Bone marrow (tissue), 2 donors: Measurements from ENCODE around the gene BCR.
"Not testable (repeated sequence)": the region's sequence is repeated elsewhere in the genome, so short reads cannot be mapped to it uniquely, and the experiment has no call there.

ENCODE experiments used
- DNase-seq, 2 donors: peaks; one replicate each; lab custom pipeline; 2025; lab: John Stamatoyannopoulos, UW

Gene BCR

DNA sequence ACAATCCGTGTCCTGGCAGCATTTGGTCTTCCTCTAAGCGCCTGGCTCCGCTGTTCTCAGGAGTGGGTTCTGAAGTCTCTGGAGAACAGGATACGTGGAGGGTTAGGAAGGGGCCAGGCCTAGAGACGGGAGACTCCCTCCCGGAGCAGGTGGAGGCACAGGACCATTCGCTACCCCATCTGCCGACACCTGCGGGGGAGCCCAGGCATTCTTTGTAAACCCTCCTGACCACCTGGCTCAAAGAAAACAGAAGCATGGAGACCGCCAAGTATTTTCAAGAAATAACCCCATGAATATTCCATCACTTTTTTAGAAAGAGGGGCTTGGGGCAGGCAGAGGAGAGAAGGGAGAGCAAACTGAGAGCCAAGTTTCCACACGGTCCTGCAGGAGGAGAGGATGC, 136.3 kb downstream of the BCR start:
- DNase-seq = not testable (repeated sequence)

DNA sequence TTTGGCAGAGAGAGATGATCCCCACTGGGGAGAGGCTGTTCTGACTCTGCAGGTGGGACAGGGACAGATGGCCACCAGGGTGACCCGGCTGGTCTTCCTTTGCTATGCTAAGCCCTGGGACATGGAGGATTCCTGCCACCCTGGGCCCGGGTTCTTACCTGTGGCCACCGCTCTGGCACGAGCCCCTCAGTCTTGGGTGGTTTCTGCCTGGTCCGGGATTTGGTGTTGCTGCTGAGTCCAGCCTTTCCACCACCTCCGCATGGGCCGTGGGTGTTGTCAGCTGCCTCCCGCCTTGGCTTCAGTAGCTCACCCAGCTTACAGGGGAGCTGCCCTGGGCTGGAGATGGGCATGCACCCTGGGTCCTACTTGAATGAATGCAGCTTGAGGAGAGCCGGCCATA, 138.0 kb downstream of the BCR start:
- DNase-seq = not testable (repeated sequence)

DNA sequence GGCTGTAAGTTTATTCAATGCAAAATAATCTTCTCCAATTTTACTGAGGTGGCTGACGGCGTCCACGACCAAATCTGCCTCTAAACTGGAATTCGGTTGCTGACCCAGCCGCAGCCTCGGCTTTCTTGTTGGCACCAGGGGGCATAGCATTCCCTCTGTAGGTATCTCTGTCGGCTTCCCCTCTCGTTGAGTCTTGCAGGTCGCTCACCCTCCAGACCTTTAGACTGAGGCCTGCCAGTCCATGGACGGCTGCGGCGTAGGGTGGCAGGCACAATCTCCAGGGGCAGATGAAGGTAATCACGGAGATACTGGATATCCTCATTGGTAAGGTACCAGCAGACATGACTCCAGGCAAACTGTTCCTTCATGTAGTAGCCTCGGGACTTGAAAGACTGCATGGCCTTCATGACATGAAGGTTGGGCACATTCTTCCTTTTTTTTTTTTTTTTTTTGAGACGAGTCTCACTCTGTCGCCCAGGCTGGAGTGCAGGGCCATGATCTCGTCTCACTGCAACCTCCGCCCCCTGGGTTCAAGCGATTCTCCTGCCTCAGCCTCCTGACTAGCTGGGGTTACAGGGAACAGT, 142.3 kb downstream of the BCR start:
- DNase-seq = not testable (repeated sequence)

DNA sequence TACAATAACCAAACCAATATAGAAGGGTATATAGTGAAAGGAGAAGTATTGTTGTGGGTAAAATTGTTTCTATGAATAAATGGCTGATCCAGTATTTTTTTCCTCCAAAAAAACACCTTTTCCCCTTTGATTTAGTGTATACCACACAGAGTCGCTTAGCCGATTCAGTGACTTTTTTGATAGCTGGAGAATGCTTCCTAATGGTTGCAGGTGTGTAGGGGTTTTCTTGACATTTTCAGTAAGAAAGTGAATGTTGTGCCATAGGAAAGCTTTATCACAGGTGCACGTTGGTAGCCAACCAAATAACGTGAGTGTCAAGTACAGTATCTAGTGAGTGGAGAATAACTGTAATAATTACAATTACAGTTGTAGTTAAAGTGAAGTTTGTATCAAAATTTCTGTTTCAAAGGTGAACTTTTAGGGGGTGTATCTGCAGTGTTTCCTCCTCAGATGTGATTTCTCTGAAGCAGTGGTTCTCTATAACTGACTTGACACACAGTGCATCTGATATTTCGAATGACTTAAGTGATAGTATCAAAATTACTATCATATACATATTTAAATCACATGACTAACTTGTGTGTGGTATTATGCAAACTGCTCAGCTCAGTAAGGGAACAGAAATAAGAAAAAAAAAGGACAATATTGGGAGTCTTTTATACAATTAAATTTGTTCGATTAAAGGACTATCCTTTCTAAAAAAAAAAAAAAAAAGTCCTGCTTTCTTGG, 143.8 kb downstream of the BCR start:
- DNase-seq = not testable (repeated sequence)

DNA sequence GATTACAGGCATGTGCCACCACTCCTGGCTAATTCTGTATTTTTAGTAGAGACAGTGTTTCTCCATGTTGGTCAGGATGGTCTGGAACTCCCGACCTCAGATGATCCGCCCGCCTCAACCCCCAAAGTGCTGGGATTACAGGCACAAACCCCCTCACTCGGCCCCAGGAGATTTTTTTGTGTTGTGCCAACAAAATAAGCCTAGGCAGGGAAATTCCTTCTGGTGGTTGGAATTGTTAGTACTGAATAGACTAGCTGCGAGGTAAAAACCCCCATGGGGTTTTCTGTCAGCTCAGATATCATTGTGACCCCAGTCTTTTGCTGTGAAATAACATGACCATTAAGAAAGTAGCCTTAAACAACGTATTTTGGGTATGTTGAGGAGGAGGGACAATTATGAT, 144.9 kb downstream of the BCR start:
- DNase-seq = no peak

DNA sequence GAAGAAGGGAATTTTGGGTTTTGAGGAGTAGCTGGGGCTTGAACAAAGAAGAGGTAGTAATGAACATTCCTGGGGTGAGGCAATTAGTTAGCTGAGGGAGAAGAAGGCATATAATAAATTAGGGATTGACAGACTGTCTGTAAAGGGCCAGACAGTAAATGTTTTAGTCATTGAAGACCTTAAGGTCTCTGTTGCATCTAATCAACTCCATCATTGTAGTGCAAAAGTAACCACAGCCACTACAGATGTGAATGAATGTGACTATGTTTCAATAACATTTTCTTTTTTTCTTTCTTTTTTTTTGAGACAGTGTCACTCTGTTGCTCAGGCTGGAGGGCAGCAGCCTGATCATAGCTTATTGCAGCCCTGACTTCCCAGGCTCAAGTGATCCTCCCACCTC, 153.5 kb downstream of the BCR start:
- not testable (repeated sequence) for DNase-seq

DNA sequence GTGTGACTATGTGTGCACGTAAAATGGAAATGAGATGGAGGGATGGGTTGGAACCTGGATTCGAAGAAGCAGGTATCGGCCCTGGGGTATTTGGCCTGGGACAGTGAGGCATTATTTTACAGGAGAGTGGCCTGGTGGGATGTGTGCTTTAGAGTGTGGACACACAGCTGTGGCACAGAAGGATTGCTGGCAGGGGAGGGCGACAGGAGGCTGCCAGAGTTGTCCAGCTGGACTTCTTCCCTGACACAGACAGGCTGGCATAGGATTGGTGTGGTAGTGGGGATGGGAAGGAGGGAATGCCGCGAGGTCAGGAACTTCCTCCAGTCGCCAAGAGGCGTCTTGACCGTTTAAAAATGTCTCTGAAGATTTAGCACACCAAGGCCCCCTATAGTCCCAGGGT, 157.4 kb downstream of the BCR start:
- not testable (repeated sequence) for DNase-seq

DNA sequence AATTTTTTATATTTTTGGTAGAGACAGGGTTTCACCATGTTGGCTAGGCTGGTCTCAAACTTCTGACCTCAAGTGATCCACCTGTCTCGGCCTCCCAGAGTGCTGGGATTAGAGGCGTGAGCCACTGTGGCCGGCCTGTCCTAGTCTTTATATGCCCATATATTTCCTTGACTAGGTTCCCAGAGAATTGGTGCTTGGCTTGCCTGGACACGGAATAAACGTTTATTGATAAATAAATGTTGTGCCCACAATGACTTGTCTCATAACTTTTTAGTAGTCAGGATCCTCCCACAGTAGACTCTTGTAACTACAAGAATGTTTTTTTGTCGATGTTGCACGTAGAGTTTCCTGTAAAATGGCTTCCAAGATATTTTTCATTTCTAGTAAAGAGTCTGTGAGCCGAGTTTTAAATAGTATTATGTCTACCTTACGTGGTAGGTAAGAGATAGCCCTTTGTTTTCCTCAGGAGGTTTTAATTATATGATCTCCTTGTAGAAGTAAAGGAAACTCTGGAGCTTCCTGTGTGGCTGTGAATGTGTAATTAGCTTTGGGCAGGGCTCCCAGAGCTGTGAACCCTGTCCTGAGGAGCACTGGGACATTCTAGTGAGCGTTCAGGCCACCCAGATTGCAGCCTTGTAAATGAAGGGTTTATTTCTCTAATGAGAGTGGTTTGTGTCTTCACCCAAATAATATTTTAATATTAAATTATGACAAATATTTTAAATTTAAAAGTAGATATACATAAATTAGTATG, 161.8 kb downstream of the BCR start:
- not testable (repeated sequence) for DNase-seq

DNA sequence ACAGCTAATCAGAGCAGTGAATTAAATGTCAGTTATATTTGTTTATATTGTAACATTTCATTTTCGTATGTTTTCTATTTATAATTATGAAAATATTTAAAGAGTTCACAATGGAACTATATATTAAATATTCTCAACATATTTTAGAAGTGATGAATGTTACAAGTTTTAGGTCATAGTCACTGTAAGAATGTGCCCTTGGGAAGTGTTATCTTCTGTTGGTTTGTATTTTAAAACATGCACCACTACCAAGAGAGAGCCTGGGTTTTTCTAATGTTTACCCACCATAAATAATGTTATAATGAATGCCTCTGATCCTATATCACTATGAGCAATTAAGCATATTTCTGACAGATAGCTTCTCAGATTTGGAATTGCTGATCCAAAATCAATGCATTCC, 171.0 kb downstream of the BCR start:
- DNase-seq = no peak

DNA sequence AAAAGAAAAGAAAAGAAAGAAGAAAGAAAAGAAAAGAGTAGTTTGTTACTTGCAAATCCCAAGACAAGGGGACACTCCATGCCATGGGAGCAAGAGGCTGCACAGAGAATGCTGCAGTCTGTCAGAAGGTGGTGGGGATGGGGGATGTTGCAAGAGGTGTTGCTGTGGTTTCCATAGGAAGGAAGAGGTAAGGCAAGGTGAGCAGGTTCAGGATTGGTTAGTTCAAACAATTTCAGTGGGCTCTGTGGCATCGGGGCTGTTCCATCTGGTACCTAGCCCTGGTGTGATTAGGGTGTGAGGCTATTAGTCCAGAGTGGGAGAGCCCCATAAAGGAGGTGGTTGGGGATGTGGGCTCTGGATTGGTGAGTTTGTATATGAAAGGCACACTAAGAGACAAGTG, 172.7 kb downstream of the BCR start:
- DNase-seq = no peak

DNA sequence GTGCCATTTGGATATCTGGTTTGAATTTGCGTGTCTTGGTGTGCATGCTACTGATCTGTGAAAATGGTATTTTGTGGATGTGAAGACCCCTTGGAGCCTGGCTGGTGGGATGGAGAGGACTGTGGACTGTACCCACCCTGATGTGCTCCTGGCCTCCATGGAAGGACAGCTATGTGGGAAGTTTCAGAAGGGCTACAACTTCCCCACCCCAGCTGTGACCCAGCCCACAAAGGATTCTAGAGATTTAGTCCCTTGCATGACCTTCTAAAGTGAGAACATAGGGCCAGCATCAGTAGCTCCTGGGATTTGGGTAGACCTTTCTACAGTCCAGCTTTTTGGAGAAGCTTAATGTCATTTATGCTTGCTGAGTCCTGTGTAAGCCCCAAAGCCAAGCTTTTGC, 173.4 kb downstream of the BCR start:
- no peak for DNase-seq

DNA sequence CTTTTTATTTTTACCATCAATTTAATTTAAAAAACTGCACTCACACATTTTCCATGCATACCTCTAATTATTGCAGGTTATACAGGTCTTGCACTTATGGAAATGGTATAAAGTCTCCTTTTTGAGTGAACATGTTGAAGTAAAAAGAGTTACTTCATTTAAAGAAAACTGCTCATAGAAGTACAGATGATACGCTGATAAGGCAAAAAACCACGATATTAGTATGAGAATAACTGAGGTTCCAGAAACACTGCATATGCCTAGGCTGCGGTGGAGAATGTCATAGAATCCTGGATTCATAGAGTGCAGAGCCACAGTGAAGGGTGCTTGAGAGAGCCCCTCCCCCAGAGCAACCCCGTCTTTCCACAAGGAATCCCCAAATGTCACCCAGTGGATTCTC, 175.8 kb downstream of the BCR start:
- DNase-seq = no peak

DNA sequence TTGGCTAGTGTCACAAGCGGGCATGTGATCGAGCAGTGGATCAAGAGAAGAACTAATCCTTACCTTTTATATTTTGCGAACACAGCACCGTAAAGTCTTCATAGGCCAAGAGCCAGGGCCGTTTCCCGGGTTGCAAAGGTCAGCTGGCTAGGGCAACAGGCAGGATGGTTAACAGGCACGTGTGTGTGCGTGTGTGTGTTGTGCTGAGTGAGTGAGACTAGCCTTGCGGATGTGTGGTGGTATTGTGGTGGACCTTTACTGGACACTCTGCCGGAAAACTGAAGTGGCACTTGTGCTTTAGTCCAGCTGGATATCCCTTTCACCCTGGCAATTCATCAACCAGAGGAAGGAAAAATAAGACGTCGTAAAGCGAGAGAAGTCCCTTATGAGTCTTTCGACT, 176.7 kb downstream of the BCR start:
- no peak for DNase-seq

DNA sequence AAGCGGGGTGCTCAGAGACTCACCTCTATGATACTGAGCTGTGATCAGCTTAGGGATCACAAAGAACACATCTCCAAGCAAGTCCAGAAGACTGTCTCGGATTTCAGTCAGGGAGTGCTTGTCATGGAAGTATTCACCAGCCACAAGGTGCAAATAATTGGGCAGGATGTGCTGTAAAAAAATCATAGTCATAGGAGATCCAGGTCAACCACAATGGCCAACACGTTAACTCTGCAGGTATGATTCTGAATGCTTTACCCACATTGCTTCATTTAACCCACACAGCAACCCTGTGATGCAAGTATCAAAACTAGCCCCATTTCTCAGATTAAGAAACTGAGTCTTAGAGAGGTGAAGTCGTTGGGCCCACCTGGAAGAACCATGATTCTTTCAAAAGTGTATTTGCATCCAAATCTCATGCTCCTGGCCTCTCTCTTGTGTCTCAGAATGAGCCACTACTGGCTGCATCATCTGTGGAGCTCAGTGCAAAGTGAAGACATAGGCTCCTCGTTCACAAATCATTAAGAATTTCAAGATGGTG, 179.3 kb downstream of the BCR start:
- DNase-seq = no peak

DNA sequence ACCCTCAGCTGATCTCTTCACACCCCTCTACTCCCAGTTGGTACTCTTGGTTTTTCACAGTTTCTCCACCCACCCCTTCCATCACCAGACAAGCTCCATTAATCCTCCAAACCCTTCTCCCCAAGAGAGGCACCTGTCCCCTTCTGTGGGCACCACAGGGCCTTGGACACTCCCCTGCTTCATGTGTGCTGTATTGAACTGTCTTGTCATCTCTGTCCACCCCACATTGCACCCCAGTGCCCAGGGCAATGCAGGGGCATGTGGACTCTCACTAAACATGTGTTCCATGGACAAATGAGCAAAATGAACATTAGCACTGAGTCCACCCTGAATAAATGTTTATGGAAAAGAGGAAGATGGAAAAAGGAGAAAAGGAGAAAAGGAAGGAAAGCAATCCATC, 181.4 kb downstream of the BCR start:
- DNase-seq = no peak

DNA sequence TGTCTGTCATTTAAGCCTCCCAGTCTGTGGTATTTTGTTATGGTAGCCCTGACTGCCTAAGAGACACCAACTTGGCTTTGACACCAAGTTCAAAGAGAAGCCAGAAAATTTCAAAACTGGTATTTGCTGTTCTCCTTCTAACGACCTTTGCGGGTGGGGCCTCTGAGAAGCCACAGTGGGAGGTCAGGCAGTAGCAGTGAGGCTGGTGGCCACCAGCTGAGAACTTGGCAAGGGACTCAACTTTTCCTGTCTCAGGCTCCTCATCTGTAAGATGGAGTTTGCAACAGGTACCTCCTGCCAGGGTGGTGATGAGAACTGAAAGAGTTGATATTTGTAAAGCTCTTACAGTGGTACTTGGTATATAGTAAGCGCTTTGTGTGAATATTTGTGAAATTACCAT, 183.4 kb downstream of the BCR start:
- DNase-seq = no peak

DNA sequence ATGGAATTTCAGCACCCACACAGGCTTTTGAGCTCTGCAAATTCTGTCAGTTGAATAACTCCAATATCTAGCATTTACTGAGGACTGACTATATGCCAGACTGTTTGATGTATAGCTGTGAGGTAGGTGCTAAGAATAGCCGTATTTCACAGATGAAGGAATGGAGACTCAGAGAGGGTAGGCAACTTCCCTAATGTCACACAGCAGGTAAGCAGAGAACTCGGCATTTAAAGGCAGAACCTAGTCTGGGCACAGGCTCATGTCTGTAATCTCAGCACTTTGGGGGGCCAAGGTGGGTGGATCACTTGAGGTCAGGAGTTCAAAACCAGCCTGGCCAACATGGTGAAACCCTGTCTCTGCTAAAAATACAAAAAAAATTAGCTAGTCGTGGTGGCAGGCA, 184.1 kb downstream of the BCR start:
- DNase-seq = no peak

DNA sequence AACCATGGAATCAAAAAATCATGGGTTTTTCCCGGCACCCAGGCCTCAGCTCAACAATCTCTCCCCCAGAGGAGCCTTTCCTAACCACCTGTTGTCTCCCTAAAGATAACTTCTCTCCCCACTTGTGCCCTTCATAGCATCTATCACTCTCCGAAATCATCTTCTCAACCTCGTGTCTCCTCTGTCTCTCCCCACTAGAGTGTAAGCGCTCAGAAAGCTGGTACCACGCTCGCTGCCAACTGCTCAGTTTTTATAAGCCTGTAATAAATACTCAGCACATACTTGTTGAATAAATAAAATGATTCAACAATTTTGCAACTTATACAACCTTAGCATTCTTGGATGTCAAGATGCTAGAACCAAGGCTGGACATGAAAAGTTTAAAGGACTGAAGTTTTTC, 185.2 kb downstream of the BCR start:
- DNase-seq = no peak

DNA sequence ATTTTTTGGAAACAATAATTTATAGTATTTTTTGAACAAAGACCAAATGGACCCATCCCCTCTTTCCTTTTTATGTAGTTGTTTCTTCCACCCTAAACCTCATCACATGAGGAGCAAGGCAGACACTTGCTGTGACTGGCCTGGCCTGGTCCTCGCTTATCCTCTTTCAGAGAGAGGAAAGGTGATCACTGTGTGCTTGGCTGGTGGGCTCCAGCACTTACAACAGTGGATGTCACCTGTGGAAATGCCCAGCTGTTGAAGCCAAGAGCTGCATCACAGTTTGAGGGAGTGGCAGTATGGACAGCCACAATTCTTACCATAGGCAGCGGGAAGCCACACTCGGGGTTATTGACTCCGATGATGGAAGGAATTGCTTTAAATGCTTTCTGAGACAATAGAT, 185.7 kb downstream of the BCR start:
- no peak for DNase-seq

DNA sequence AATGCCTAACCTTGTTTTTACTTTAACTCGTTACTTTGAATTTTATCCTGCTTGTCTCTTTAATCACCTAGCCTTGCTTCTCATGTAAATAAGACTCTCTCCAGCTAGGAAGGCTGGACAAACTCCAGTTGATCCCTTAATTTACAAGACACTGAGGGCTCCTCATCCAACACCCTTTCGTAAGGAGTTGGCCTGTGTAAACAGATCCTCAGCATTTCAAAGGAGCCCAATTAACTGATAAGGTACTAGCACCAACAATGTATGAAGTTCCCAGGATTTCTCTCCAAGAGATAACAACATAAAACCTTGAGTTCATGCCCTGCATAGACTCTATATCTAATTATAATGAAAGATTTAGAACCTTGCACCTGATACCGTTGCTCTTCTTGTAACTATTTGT, 186.9 kb downstream of the BCR start:
- not testable (repeated sequence) for DNase-seq
